GM18867 (cell line): ENCODE measurements around the gene FKBP3.

ENCODE experiments used
- ATAC-seq: cut with Tn5 transposase; IDR thresholded peaks from one replicate; pipeline ENCODE4 v1.9.1; 2021; ENCODE audit warnings: mild to moderate bottlenecking, moderate library complexity; ENCODE audit not compliant: unreplicated experiment

FKBP3 gene

GRCh38 chr14:45065956-45066355, 68.3 kb downstream of the FKBP3 start:
- ATAC-seq = no peak
